ENCODE results near the gene PTBP3. TPM values are rescaled to one million over a fixed set of nuclear protein-coding genes. Genes with fewer than 3 reads are reported as not detected.
A peak's percentile ranks its signal among the peaks of the same experiment; 100 is the strongest.

Gene PTBP3
- total and polyA plus RNA-seq, 2 donors (not counting 1 experiment from before 2014, with no cell fraction given), result 16.7 to 28.7 TPM

DNA sequence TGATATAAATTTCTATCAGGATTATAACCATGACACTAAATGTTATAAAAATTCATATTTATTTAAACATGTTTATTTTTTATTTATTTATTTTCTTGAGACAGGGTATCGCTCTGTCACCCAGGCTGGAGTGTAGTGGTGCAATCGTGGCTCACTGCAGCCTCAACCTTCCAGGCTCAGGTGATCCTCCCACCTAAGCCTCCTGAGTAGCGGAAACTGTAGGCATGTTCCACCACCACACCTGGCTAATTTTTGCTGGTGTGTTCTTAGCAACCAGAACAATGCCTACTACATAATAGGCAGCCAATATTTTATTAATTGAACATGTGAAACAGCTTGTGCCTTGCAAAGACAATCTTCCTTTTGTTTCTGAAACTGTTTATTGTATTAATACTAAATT lies 6.5 kb upstream of the PTBP3 start:
- H3K27ac ChIP-seq (ENCODE audit: insufficient read depth, low read length), result no peak overlapping the region
- H3K4me1 ChIP-seq (ENCODE audit: control insufficient read depth, extremely low read depth, insufficient read depth, low read length), result no peaks in the 10 kb centered on the region
- H3K9ac ChIP-seq (ENCODE audit: insufficient read depth, low read length), result no peak overlapping the region
- TF ChIP-seq EZH2 (IDR thresholded peaks at IDR 0.05; ENCODE audit: low read length, missing control alignments), result no peak
- TF ChIP-seq, protein P1, sequence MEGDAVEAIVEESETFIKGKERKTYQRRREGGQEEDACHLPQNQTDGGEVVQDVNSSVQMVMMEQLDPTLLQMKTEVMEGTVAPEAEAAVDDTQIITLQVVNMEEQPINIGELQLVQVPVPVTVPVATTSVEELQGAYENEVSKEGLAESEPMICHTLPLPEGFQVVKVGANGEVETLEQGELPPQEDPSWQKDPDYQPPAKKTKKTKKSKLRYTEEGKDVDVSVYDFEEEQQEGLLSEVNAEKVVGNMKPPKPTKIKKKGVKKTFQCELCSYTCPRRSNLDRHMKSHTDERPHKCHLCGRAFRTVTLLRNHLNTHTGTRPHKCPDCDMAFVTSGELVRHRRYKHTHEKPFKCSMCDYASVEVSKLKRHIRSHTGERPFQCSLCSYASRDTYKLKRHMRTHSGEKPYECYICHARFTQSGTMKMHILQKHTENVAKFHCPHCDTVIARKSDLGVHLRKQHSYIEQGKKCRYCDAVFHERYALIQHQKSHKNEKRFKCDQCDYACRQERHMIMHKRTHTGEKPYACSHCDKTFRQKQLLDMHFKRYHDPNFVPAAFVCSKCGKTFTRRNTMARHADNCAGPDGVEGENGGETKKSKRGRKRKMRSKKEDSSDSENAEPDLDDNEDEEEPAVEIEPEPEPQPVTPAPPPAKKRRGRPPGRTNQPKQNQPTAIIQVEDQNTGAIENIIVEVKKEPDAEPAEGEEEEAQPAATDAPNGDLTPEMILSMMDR (conservative IDR thresholded peaks at IDR 0.05 in 1 of 2, IDR thresholded peaks at IDR 0.05 in 1 of 2; ENCODE audit: low read depth in 1 of 2, low read length in 2 of 2), result no peak
- no peaks in the 10 kb centered on the region for H3K79me2 ChIP-seq (ENCODE audit: control insufficient read depth, insufficient read depth, low read length)
- H3K27me3 ChIP-seq (ENCODE audit: control insufficient read depth, insufficient read depth, low read length), result no peaks in the 10 kb centered on the region
- no peaks in the 10 kb centered on the region for H4K20me1 ChIP-seq (ENCODE audit: control insufficient read depth, extremely low read depth, insufficient read depth, low read length)
- H3K36me3 ChIP-seq (ENCODE audit: control insufficient read depth, insufficient read depth, low read length), result no peaks in the 10 kb centered on the region
- no peak overlapping the region for H3K4me2 ChIP-seq (ENCODE audit: extremely low read depth, insufficient read depth, low read length)
- no peaks in the 10 kb centered on the region for H3K9me3 ChIP-seq (ENCODE audit: control insufficient read depth, insufficient read depth, low read depth, low read length)
- no peak overlapping the region for H2AFZ ChIP-seq (ENCODE audit: low read length)
- no peak for DNase-seq (ENCODE audit: low read depth in 2 of 2)
- H3K4me3 ChIP-seq (replicated peaks in 1 of 4; ENCODE audit: control extremely low read depth in 1 of 4, insufficient read depth in 1 of 4, low read depth in 3 of 4, low read length in 4 of 4), result no peak overlapping the region

DNA sequence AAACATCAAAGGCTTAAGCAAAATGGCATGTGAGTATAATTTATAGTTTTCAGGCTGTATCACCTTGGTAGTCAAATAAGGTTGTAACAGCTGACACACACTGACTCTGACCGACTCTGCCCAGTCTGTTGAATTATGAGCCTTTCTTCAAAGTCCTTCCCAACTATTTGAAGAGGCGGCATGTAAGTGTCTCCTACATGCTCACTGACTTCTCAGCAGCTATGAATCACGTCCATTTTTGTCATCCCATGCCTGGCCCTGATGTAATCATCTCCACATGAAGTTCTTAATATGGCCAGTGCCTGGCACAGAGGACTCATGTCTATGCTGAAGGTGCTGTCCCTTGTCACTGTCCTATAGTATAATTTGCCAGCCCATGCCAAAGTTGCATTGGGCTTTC lies 5.1 kb upstream of the PTBP3 start:
- Histone ChIP-seq H3K9ac (ENCODE audit: insufficient read depth, low read length) (no peak overlapping the region), H3K4me3 (replicated peaks in 1 of 4; ENCODE audit: control extremely low read depth in 1 of 4, insufficient read depth in 1 of 4, low read depth in 3 of 4, low read length in 4 of 4) (no peak overlapping the region), H3K79me2 (ENCODE audit: control insufficient read depth, insufficient read depth, low read length) (no peaks in the 10 kb centered on the region), H3K27me3 (ENCODE audit: control insufficient read depth, insufficient read depth, low read length) (no peaks in the 10 kb centered on the region), H4K20me1 (ENCODE audit: control insufficient read depth, extremely low read depth, insufficient read depth, low read length) (no peaks in the 10 kb centered on the region), H3K4me1 (ENCODE audit: control insufficient read depth, extremely low read depth, insufficient read depth, low read length) (no peaks in the 10 kb centered on the region), H3K36me3 (ENCODE audit: control insufficient read depth, insufficient read depth, low read length) (no peaks in the 10 kb centered on the region), H3K4me2 (ENCODE audit: extremely low read depth, insufficient read depth, low read length) (no peak overlapping the region), H3K9me3 (ENCODE audit: control insufficient read depth, insufficient read depth, low read depth, low read length) (no peaks in the 10 kb centered on the region), H2AFZ (ENCODE audit: low read length) (no peak overlapping the region), H3K27ac (ENCODE audit: insufficient read depth, low read length) (no peak overlapping the region)
- peak in 1 of 2 donors; percentile 77 for DNase-seq (ENCODE audit: low read depth in 2 of 2)
- no peak for TF ChIP-seq EZH2 (IDR thresholded peaks at IDR 0.05; ENCODE audit: low read length, missing control alignments)
- TF ChIP-seq, protein P1 (conservative IDR thresholded peaks at IDR 0.05 in 1 of 2, IDR thresholded peaks at IDR 0.05 in 1 of 2; ENCODE audit: low read depth in 1 of 2, low read length in 2 of 2), result no peak

DNA sequence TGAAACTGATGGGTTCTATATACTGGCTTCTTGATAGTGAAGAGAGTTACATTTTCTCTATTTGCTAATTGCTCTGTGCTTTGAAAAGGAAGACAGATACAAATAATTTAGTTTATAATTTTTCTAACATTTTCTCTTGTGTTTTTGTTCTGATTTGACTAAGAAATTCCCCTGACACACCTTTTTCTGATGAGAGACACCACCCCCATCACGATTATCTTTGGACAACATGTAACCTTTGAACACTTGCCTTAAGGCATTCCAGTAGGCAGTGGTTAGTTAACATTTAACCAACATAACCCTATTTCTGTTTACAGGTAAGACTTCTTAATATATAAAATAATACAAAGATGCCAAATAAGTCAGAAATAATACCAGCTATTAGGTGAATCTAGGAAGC lies 4.1 kb upstream of the PTBP3 start:
- Histone ChIP-seq H3K36me3 (ENCODE audit: control insufficient read depth, insufficient read depth, low read length) (no peaks in the 10 kb centered on the region), H3K4me3 (replicated peaks in 1 of 4; ENCODE audit: control extremely low read depth in 1 of 4, insufficient read depth in 1 of 4, low read depth in 3 of 4, low read length in 4 of 4) (no peak overlapping the region), H3K9me3 (ENCODE audit: control insufficient read depth, insufficient read depth, low read depth, low read length) (no peaks in the 10 kb centered on the region), H3K27ac (ENCODE audit: insufficient read depth, low read length) (no peak overlapping the region), H2AFZ (ENCODE audit: low read length) (no peak overlapping the region), H3K4me2 (ENCODE audit: extremely low read depth, insufficient read depth, low read length) (no peak overlapping the region), H3K79me2 (ENCODE audit: control insufficient read depth, insufficient read depth, low read length) (peaks cover 3% of the 10 kb centered on the region), H4K20me1 (ENCODE audit: control insufficient read depth, extremely low read depth, insufficient read depth, low read length) (no peaks in the 10 kb centered on the region), H3K9ac (ENCODE audit: insufficient read depth, low read length) (no peak overlapping the region), H3K27me3 (ENCODE audit: control insufficient read depth, insufficient read depth, low read length) (no peaks in the 10 kb centered on the region), H3K4me1 (ENCODE audit: control insufficient read depth, extremely low read depth, insufficient read depth, low read length) (no peaks in the 10 kb centered on the region)
- DNase-seq (ENCODE audit: low read depth in 2 of 2), result no peak
- no peak for TF ChIP-seq EZH2 (IDR thresholded peaks at IDR 0.05; ENCODE audit: low read length, missing control alignments)
- TF ChIP-seq, protein P1 (conservative IDR thresholded peaks at IDR 0.05 in 1 of 2, IDR thresholded peaks at IDR 0.05 in 1 of 2; ENCODE audit: low read depth in 1 of 2, low read length in 2 of 2), result no peak

Data from fibroblast of lung (primary cell).